HPDE6-E6E7 (cell line): ENCODE data around the gene GGNBP2.
A peak's percentile ranks its signal among the peaks of the same experiment; 100 is the strongest.
"Not testable (repeated sequence)": the region's sequence is repeated elsewhere in the genome, so short reads cannot be mapped to it uniquely, and the experiment has no call there.

Experiments used
- DNase-seq: peaks from one replicate; pipeline ENCODE4 v3.0.0; 2011; ENCODE audit warnings: missing footprints; ENCODE audit errors: extremely low spot score

GGNBP2 gene

GRCh38 chr17:36544307-36545076, at the start of gene GGNBP2:
Gene GGNBP2 (plus strand): TSS chr17:36544919. CDS start chr17:36545725, 806 bp downstream.
- DNase-seq, result peak; percentile 88

- no peak for DNase-seq
Observed at GRCh38 chr17:36495076-36495578, 49.6 kb upstream of the GGNBP2 start.

- DNase-seq, result no peak
Observed at GRCh38 chr17:36496018-36496789, 48.5 kb upstream of the GGNBP2 start.

- no peak for DNase-seq
Observed at GRCh38 chr17:36498155-36498554, 46.6 kb upstream of the GGNBP2 start.

- no peak for DNase-seq
Observed at GRCh38 chr17:36498560-36499300, 46.0 kb upstream of the GGNBP2 start.

- DNase-seq, result no peak
Observed at GRCh38 chr17:36500745-36501225, 43.9 kb upstream of the GGNBP2 start.

- DNase-seq, result no peak
Observed at GRCh38 chr17:36501351-36501750, 43.4 kb upstream of the GGNBP2 start.

GRCh38 chr17:36501963-36502362, 42.8 kb upstream of the GGNBP2 start:
- no peak for DNase-seq

- DNase-seq, result no peak
Observed at GRCh38 chr17:36503456-36504155, 41.1 kb upstream of the GGNBP2 start.

- DNase-seq, result no peak
Observed at GRCh38 chr17:36504156-36504545, 40.6 kb upstream of the GGNBP2 start.

- no peak for DNase-seq
Observed at GRCh38 chr17:36505171-36505570, 39.5 kb upstream of the GGNBP2 start.

- DNase-seq, result no peak
Observed at GRCh38 chr17:36506249-36506826, 38.4 kb upstream of the GGNBP2 start.

GRCh38 chr17:36506831-36507230, 37.9 kb upstream of the GGNBP2 start:
- no peak for DNase-seq

- DNase-seq, result no peak
Observed at GRCh38 chr17:36507266-36507665, 37.5 kb upstream of the GGNBP2 start.

GRCh38 chr17:36508439-36508838, 36.3 kb upstream of the GGNBP2 start:
- DNase-seq, result not testable (repeated sequence)

GRCh38 chr17:36509272-36509985, 35.3 kb upstream of the GGNBP2 start:
- no peak for DNase-seq

- DNase-seq, result no peak
Observed at GRCh38 chr17:36510636-36511035, 34.1 kb upstream of the GGNBP2 start.

GRCh38 chr17:36511216-36511615, 33.5 kb upstream of the GGNBP2 start:
- DNase-seq, result no peak

GRCh38 chr17:36512641-36513040, 32.1 kb upstream of the GGNBP2 start:
- no peak for DNase-seq

GRCh38 chr17:36514856-36515255, 29.9 kb upstream of the GGNBP2 start:
- no peak for DNase-seq
